H1 (cell line): ENCODE results near the gene CPXM2. TPM values are rescaled to one million over a fixed set of nuclear protein-coding genes. Genes with fewer than 3 reads are reported as not detected.
A peak's percentile ranks its signal among the peaks of the same experiment; 100 is the strongest.

Experiments used
- CTCF ChIA-PET: fragments of 300-600 bp; sonication (Branson Sonifier 250); formaldehyde crosslinking; loops from one replicate; lab custom pipeline; 2021; ENCODE audit not compliant: partially characterized antibody; lab: Charles Lee
- POLR2A ChIA-PET: fragments of 300-600 bp; sonication (Branson Sonifier 250); formaldehyde crosslinking; loops from one replicate; lab custom pipeline; 2021; ENCODE audit warnings: inconsistent platforms; ENCODE audit not compliant: partially characterized antibody; lab: Charles Lee
- DNase-seq, 2 experiments: peaks; one replicate each; pipeline versions ENCODE4 v3.0.0 to v3.0.0-alpha.2; 2010 to 2022; ENCODE audit warnings: low spot score in 2 of 2, low read depth in 1 of 2, mixed read lengths in 1 of 2
- FAIRE-seq: peaks from 2 replicates; lab custom pipeline; 2011; peaks lifted over from hg19 to GRCh38; lab: Jason Lieb, UNC
- H2AFZ ChIP-seq: 2 replicates; pipeline ENCODE4 v1.8.1; 2012; ENCODE audit warnings: low read length, inconsistent platforms
- H2AK5ac ChIP-seq: 2 replicates; pipeline ENCODE4 v1.6.1; 2013; ENCODE audit warnings: low read depth, low read length
- H2BK120ac ChIP-seq: replicated peaks from 2 replicates; pipeline ENCODE3; 2013; ENCODE audit warnings: low read depth, low read length, inconsistent platforms
- H2BK12ac ChIP-seq: 2 replicates; pipeline ENCODE4 v1.6.1; 2013; ENCODE audit warnings: low read depth, low read length
- H2BK15ac ChIP-seq: 2 replicates; pipeline ENCODE4 v1.6.1; 2013; ENCODE audit warnings: low read length
- H2BK20ac ChIP-seq: 2 replicates; pipeline ENCODE4 v1.6.1; 2013; ENCODE audit warnings: low read length
- H2BK5ac ChIP-seq: 2 replicates; pipeline ENCODE4 v1.6.1; 2013; ENCODE audit warnings: low read depth, low read length
- H3K14ac ChIP-seq: 2 replicates; pipeline ENCODE4 v1.6.1; 2013; ENCODE audit warnings: inconsistent platforms; ENCODE audit not compliant: insufficient read length
- H3K18ac ChIP-seq: 2 replicates; pipeline ENCODE4 v1.6.1; 2013; ENCODE audit warnings: low read length; ENCODE audit errors: extremely low read depth
- H3K23ac ChIP-seq: 2 replicates; pipeline ENCODE4 v1.6.1; 2013; ENCODE audit warnings: inconsistent platforms; ENCODE audit not compliant: insufficient read length
- H3K23me2 ChIP-seq: 2 replicates; pipeline ENCODE4 v1.6.1; 2013; ENCODE audit warnings: low read depth, low read length
- H3K27ac ChIP-seq: 2 replicates; pipeline ENCODE4 v1.6.1; 2011; ENCODE audit warnings: low read depth, low read length, inconsistent platforms
- H3K27me3 ChIP-seq, 4 experiments: replicated peaks in 1 of 4; 1 replicate in 1 of 4; 2 replicates in 3 of 4; pipeline versions ENCODE4 v1.6.1 to v1.8.1; 2011 to 2013; ENCODE audit warnings: low read length in 3 of 4, mild to moderate bottlenecking in 3 of 4, inconsistent platforms in 2 of 4, mixed read lengths in 2 of 4, moderate library complexity in 1 of 4; ENCODE audit not compliant: control insufficient read depth in 3 of 4, insufficient read depth in 3 of 4; ENCODE audit errors: extremely low read depth in 1 of 4
- H3K36me3 ChIP-seq, 4 experiments: 2 replicates each; pipeline versions ENCODE4 v1.6.1 to v1.8.1; 2011 to 2013; ENCODE audit warnings: mild to moderate bottlenecking in 4 of 4, low read length in 3 of 4, moderate library complexity in 2 of 4, control low read depth in 1 of 4, inconsistent platforms in 1 of 4; ENCODE audit not compliant: insufficient read depth in 4 of 4, control insufficient read depth in 2 of 4
- H3K4ac ChIP-seq: replicated peaks from 2 replicates; pipeline ENCODE3; 2013; ENCODE audit warnings: low read length, low read depth, mixed read lengths, inconsistent platforms; ENCODE audit not compliant: insufficient read length
- H3K4me1 ChIP-seq, 4 experiments: replicated peaks in 1 of 4; 1 replicate in 1 of 4; 2 replicates in 3 of 4; pipeline versions ENCODE4 v1.6.1 to v1.8.1; 2011 to 2013; ENCODE audit warnings: low read length in 3 of 4, inconsistent platforms in 2 of 4, mixed read lengths in 1 of 4; ENCODE audit not compliant: insufficient read depth in 4 of 4, control insufficient read depth in 3 of 4
- H3K4me2 ChIP-seq, 2 experiments: 2 replicates each; pipeline versions ENCODE4 v1.6.1 to v1.8.1; 2011 to 2013; ENCODE audit warnings: low read depth in 2 of 2, low read length in 2 of 2, control low read depth in 1 of 2, inconsistent platforms in 1 of 2, mild to moderate bottlenecking in 1 of 2; ENCODE audit not compliant: insufficient read depth in 1 of 2
- H3K4me3 ChIP-seq, 4 experiments: fragments of 200-600, 300-600 bp in 1 of 4; sonication (generic), shearing (Covaris generic), sonication (Bioruptor Twin) in 1 of 4; 2 replicates each; pipeline versions ENCODE4 v1.5.1 to v1.8.1; 2011 to 2016; ENCODE audit warnings: low read length in 4 of 4, low read depth in 3 of 4, control low read depth in 2 of 4, inconsistent platforms in 2 of 4, mild to moderate bottlenecking in 2 of 4, mixed read lengths in 1 of 4, moderate library complexity in 1 of 4; ENCODE audit not compliant: insufficient read depth in 2 of 4; ENCODE audit errors: extremely low read depth in 1 of 4
- H3K56ac ChIP-seq: replicated peaks from 2 replicates; pipeline ENCODE3; 2013; ENCODE audit warnings: low read depth, mild to moderate bottlenecking, mixed read lengths, low read length, inconsistent platforms; ENCODE audit not compliant: insufficient read length
- H3K79me1 ChIP-seq: 2 replicates; pipeline ENCODE4 v1.6.1; 2013; ENCODE audit warnings: low read depth, low read length, control low read depth
- H3K79me2 ChIP-seq, 2 experiments: 2 replicates each; pipeline versions ENCODE4 v1.6.1 to v1.8.1; 2012 to 2013; ENCODE audit warnings: low read length in 2 of 2, mild to moderate bottlenecking in 2 of 2, inconsistent platforms in 1 of 2; ENCODE audit not compliant: insufficient read depth in 2 of 2, control insufficient read depth in 1 of 2
- H3K9ac ChIP-seq, 4 experiments: replicated peaks in 1 of 4; 1 replicate in 1 of 4; 2 replicates in 3 of 4; pipeline versions ENCODE4 v1.6.1 to v1.8.1; 2011 to 2013; ENCODE audit warnings: low read depth in 3 of 4, low read length in 3 of 4, control low read depth in 2 of 4, mild to moderate bottlenecking in 2 of 4, moderate library complexity in 2 of 4, inconsistent platforms in 1 of 4; ENCODE audit errors: extremely low read depth in 1 of 4
- H3K9me3 ChIP-seq, 2 experiments: 2 replicates each; pipeline versions ENCODE4 v1.6.1 to v1.8.1; 2012 to 2013; ENCODE audit warnings: mild to moderate bottlenecking in 2 of 2, moderate library complexity in 2 of 2, control low read depth in 1 of 2, inconsistent platforms in 1 of 2, low read depth in 1 of 2, low read length in 1 of 2, mixed read lengths in 1 of 2; ENCODE audit not compliant: insufficient read depth in 2 of 2
- H4K20me1 ChIP-seq, 2 experiments: replicated peaks in 1 of 2; 2 replicates each; pipeline versions ENCODE3 to v1.8.1; 2011 to 2013; ENCODE audit warnings: inconsistent platforms in 2 of 2, low read length in 2 of 2, mild to moderate bottlenecking in 1 of 2; ENCODE audit not compliant: insufficient read depth in 2 of 2, control insufficient read depth in 1 of 2
- H4K5ac ChIP-seq: 2 replicates; pipeline ENCODE4 v1.6.1; 2013; ENCODE audit warnings: low read length, low read depth, mixed read lengths, inconsistent platforms; ENCODE audit not compliant: insufficient read length
- H4K8ac ChIP-seq: 2 replicates; pipeline ENCODE4 v1.8.0; 2013; ENCODE audit warnings: mild to moderate bottlenecking, moderate library complexity, low read length, inconsistent platforms; ENCODE audit not compliant: insufficient read depth; ENCODE audit errors: extremely low read depth
- H4K91ac ChIP-seq: replicated peaks from 2 replicates; pipeline ENCODE3; 2013; ENCODE audit warnings: low read length, mixed read lengths, inconsistent platforms; ENCODE audit not compliant: insufficient read length
- CBX5 ChIP-seq: fragments of 300-800, 300-1000 bp; sonication (generic); IDR thresholded peaks from 2 replicates; pipeline ENCODE4 v1.7.1; 2016; ENCODE audit warnings: antibody characterized with exemption, low read length, low read depth
- POLR2A ChIP-seq, 2 experiments: IDR thresholded peaks; 1 replicate in 1 of 2; 2 replicates in 1 of 2; pipeline ENCODE4 v1.6.1; 2011; ENCODE audit warnings: low read depth in 2 of 2, low read length in 2 of 2, mild to moderate bottlenecking in 2 of 2; ENCODE audit errors: control extremely low read depth in 1 of 2
- SIN3A ChIP-seq, 2 experiments: IDR thresholded peaks in 1 of 2; conservative IDR thresholded peaks in 1 of 2; 2 replicates each; pipeline ENCODE4 v1.6.1; 2011 to 2012; ENCODE audit warnings: low read length in 2 of 2, improper control_type of control experiment in 1 of 2, low read depth in 1 of 2, mild to moderate bottlenecking in 1 of 2
- YY1 ChIP-seq: IDR thresholded peaks from 2 replicates; pipeline ENCODE4 v1.6.1; 2011; ENCODE audit warnings: low read depth, mild to moderate bottlenecking, low read length
- WGBS, 2 experiments: shearing (Covaris generic) in 1 of 2; methylation state at CpG; one replicate each; pipeline versions ENCODE4 v1.1.6 to v1.1.7; 2013 to 2015; ENCODE audit warnings: low lambda C conversion rate in 2 of 2, mixed read lengths in 2 of 2, inconsistent platforms in 1 of 2, low coverage in 1 of 2, missing lambda C conversion rate in 1 of 2; ENCODE audit not compliant: insufficient replicate concordance in 2 of 2, insufficient coverage in 1 of 2, insufficient read length in 1 of 2; ENCODE audit errors: extremely low coverage in 1 of 2, missing lambda C conversion rate in 1 of 2; 5-methylcytosine and 5-hydroxymethylcytosine counted together
- polyA plus RNA-seq, 7 experiments: library from polyadenylated mRNA; depleted of rRNA in 3 of 7; stranded (reverse) in 5 of 7; unstranded in 2 of 7; fragments of >200 nt in 5 of 7; fragments of 200-250 nt in 2 of 7; gene quantifications; 1 replicate in 5 of 7; 2 replicates in 1 of 7; 4 replicates in 1 of 7; pipeline versions ENCODE4 v1.2.1 to v1.2.3, GENCODE V29; 2011 to 2013; ENCODE audit warnings: missing spikeins in 2 of 7, mixed read lengths in 2 of 7
- total RNA-seq: library from RNA; stranded (reverse); fragmentation: NEBNext Ultra II Directional; extraction: Animal tissue kit (Norgen Biotek cat#: 25700); gene quantifications from 2 replicates; pipeline ENCODE4 v1.2.1, GENCODE V29; 2021

The CPXM2 gene
- total and polyA plus RNA-seq, 2 of the 8 experiments (the other 6 are each of a cell fraction or from before 2014, with no cell fraction given): 2.4 to 2.9 TPM

GRCh38 chr10:123906296-123906695 lies 14.7 kb upstream of the CPXM2 start:
- Histone ChIP-seq H2BK120ac (no peak overlapping the region), H4K5ac (no peak overlapping the region), H4K91ac (peak overlapping the region; percentile 29), H3K9ac (no peak overlapping the region), H3K27me3 (0 out of 7 replicates have a peak, but pooled peaks cover 0 to 2% (median 0%) of the 10 kb centered on the region in 4 experiments), H3K23ac (no peak overlapping the region), H4K20me1 (no peaks in the 10 kb centered on the region), H2AK5ac (no peak overlapping the region), H3K4me3 (no peak overlapping the region), H3K56ac (no peak overlapping the region), H3K27ac (no peak overlapping the region), H3K79me2 (no peaks in the 10 kb centered on the region), H3K4me1 (peaks cover 5 to 20% (median 14%) of the 10 kb centered on the region in 4 experiments), H4K8ac (no peak overlapping the region), H2AFZ (no peak overlapping the region), H3K23me2 (no peaks in the 10 kb centered on the region; the same call in 1 of the 2 replicates), H2BK20ac (0 out of 2 replicates have a peak overlapping the region, but pooled peaks have one; percentile 61), H2BK15ac (no peak overlapping the region), H3K36me3 (no peaks in the 10 kb centered on the region), H2BK12ac (no peak overlapping the region; the same call in 1 of the 2 replicates), H3K4me2 (no peak overlapping the region), H3K14ac (no peak overlapping the region), H3K79me1 (no peaks in the 10 kb centered on the region; the same call in 1 of the 2 replicates), H2BK5ac (0 out of 2 replicates have a peak overlapping the region, but pooled peaks have one; percentile 5), H3K4ac (no peak overlapping the region), H3K9me3 (peaks cover 0 to 3% of the 10 kb centered on the region in 2 experiments; a peak in 1 of 4 replicates), H3K18ac (no peak overlapping the region; the same call in 1 of the 2 replicates)
- FAIRE-seq: no peak
- TF ChIP-seq YY1: no peak
- TF ChIP-seq POLR2A (IDR thresholded peaks at IDR 0.05; ENCODE audit: control extremely low read depth in 1 of 2, low read depth in 2 of 2, low read length in 2 of 2): no peak
- no peak for TF ChIP-seq SIN3A (conservative IDR thresholded peaks at IDR 0.05 in 1 of 2, IDR thresholded peaks at IDR 0.05 in 1 of 2; ENCODE audit: low read depth in 1 of 2, low read length in 2 of 2)
- TF ChIP-seq CBX5: no peak
- POLR2A ChIA-PET: no interaction called here
- WGBS, 2 experiments: 89% methylated on average over 4 of the region's 4 CpGs; no CpG with 5 or more reads in 1 of the 2 experiments
- DNase-seq: no peak
- CTCF ChIA-PET: interaction anchor here (1.4 to 4.0 kb wide), 4 partner anchors 10 to 323 kb away, joined by 3 to 18 read pairs (median 8); no protein-coding TSS in a partner anchor
